Neural cell (in vitro differentiated cells): ENCODE results near the gene FLVCR1.

ENCODE experiments used
- EZH2 ChIP-seq: fragments of 200-600, 300-800 bp; shearing (Covaris generic), sonication (generic); IDR thresholded peaks from 2 replicates; pipeline ENCODE4 v1.6.1; 2014; ENCODE audit warnings: antibody characterized with exemption, low read length, borderline replicate concordance, mild to moderate bottlenecking; ENCODE audit not compliant: insufficient read depth, poor library complexity, severe bottlenecking
- POLR2AphosphoS5 ChIP-seq: IDR thresholded peaks from 2 replicates; pipeline ENCODE4 v1.6.1; 2012
- TAF1 ChIP-seq: IDR thresholded peaks from 2 replicates; pipeline ENCODE4 v1.6.1; 2012; ENCODE audit warnings: low read depth
- TF ChIP-seq, protein P1 (sequence below): fragments of 450-650 bp; IDR thresholded peaks from 2 replicates; pipeline ENCODE4 v1.5.1; 2014; ENCODE audit warnings: antibody characterized with exemption, mild to moderate bottlenecking, moderate library complexity; ENCODE audit not compliant: poor library complexity, severe bottlenecking
- TF ChIP-seq, protein P2 (sequence below): IDR thresholded peaks from 2 replicates; pipeline ENCODE4 v1.6.1; 2012; ENCODE audit warnings: borderline replicate concordance

DNA sequence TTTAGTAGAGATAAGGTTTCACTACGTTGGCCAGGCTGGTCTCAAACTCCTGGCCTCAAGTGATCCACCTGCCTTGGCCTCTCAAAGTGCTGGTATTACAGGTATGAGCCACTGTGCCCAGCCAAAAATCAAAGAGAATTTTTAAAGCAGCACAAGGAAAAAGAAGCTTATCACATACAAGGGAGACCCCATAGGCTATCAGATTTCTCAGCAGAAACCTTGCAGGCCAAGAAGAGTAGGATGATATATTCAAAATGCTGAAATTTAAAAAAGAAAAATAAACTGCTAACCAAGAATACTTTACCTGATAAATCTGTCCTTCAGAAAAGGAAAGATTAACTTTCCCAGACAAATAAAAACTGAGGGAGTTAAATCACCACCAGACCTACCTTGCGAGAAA lies 43.2 kb downstream of the FLVCR1 start:
- TF ChIP-seq POLR2AphosphoS5, result no peak
- TF ChIP-seq, protein P1, sequence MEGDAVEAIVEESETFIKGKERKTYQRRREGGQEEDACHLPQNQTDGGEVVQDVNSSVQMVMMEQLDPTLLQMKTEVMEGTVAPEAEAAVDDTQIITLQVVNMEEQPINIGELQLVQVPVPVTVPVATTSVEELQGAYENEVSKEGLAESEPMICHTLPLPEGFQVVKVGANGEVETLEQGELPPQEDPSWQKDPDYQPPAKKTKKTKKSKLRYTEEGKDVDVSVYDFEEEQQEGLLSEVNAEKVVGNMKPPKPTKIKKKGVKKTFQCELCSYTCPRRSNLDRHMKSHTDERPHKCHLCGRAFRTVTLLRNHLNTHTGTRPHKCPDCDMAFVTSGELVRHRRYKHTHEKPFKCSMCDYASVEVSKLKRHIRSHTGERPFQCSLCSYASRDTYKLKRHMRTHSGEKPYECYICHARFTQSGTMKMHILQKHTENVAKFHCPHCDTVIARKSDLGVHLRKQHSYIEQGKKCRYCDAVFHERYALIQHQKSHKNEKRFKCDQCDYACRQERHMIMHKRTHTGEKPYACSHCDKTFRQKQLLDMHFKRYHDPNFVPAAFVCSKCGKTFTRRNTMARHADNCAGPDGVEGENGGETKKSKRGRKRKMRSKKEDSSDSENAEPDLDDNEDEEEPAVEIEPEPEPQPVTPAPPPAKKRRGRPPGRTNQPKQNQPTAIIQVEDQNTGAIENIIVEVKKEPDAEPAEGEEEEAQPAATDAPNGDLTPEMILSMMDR, result no peak
- TF ChIP-seq, protein P2, sequence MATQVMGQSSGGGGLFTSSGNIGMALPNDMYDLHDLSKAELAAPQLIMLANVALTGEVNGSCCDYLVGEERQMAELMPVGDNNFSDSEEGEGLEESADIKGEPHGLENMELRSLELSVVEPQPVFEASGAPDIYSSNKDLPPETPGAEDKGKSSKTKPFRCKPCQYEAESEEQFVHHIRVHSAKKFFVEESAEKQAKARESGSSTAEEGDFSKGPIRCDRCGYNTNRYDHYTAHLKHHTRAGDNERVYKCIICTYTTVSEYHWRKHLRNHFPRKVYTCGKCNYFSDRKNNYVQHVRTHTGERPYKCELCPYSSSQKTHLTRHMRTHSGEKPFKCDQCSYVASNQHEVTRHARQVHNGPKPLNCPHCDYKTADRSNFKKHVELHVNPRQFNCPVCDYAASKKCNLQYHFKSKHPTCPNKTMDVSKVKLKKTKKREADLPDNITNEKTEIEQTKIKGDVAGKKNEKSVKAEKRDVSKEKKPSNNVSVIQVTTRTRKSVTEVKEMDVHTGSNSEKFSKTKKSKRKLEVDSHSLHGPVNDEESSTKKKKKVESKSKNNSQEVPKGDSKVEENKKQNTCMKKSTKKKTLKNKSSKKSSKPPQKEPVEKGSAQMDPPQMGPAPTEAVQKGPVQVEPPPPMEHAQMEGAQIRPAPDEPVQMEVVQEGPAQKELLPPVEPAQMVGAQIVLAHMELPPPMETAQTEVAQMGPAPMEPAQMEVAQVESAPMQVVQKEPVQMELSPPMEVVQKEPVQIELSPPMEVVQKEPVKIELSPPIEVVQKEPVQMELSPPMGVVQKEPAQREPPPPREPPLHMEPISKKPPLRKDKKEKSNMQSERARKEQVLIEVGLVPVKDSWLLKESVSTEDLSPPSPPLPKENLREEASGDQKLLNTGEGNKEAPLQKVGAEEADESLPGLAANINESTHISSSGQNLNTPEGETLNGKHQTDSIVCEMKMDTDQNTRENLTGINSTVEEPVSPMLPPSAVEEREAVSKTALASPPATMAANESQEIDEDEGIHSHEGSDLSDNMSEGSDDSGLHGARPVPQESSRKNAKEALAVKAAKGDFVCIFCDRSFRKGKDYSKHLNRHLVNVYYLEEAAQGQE, result no peak
- TF ChIP-seq TAF1, result no peak
- no peak for TF ChIP-seq EZH2
